GM21737 (cell line): ENCODE data around the gene MYO5B.

ENCODE experiments used
- ATAC-seq: cut with Tn5 transposase; IDR thresholded peaks from one replicate; pipeline ENCODE4 v1.9.1; 2021; ENCODE audit warnings: mild to moderate bottlenecking, moderate library complexity; ENCODE audit not compliant: unreplicated experiment

MYO5B gene

GRCh38 chr18:49934457-49934856, 260.5 kb downstream of the MYO5B start:
- no peak for ATAC-seq

GRCh38 chr18:49933530-49934128, 261.3 kb downstream of the MYO5B start:
- no peak for ATAC-seq

GRCh38 chr18:49931760-49932159, 263.2 kb downstream of the MYO5B start:
- no peak for ATAC-seq

GRCh38 chr18:49931179-49931578, 263.8 kb downstream of the MYO5B start:
- ATAC-seq = no peak

GRCh38 chr18:49926106-49926745, 268.7 kb downstream of the MYO5B start:
- no peak for ATAC-seq

- no peak for ATAC-seq
Observed at GRCh38 chr18:49924293-49924983, 270.5 kb downstream of the MYO5B start.

- no peak for ATAC-seq
Observed at GRCh38 chr18:49922228-49922627, 272.7 kb downstream of the MYO5B start.

GRCh38 chr18:49921318-49921985, 273.5 kb downstream of the MYO5B start:
- ATAC-seq = no peak

- no peak for ATAC-seq
Observed at GRCh38 chr18:49920731-49921130, 274.2 kb downstream of the MYO5B start.

- ATAC-seq = no peak
Observed at GRCh38 chr18:49917742-49918141, 277.2 kb downstream of the MYO5B start.

GRCh38 chr18:49915352-49915751, 279.6 kb downstream of the MYO5B start:
- no peak for ATAC-seq

GRCh38 chr18:49913221-49913620, 281.7 kb downstream of the MYO5B start:
- no peak for ATAC-seq

GRCh38 chr18:49911427-49911826, 283.5 kb downstream of the MYO5B start:
- no peak for ATAC-seq

- ATAC-seq = no peak
Observed at GRCh38 chr18:49910986-49911385, 284.0 kb downstream of the MYO5B start.

- ATAC-seq = no peak
Observed at GRCh38 chr18:49910019-49910418, 284.9 kb downstream of the MYO5B start.

GRCh38 chr18:49907346-49907929, 287.5 kb downstream of the MYO5B start:
- no peak for ATAC-seq

GRCh38 chr18:49905771-49906170, 289.2 kb downstream of the MYO5B start:
- no peak for ATAC-seq

- no peak for ATAC-seq
Observed at GRCh38 chr18:49904871-49905555, 289.9 kb downstream of the MYO5B start.

GRCh38 chr18:49901862-49902340, 293.0 kb downstream of the MYO5B start:
- ATAC-seq = no peak

- no peak for ATAC-seq
Observed at GRCh38 chr18:49899657-49900330, 295.2 kb downstream of the MYO5B start.
